Panc1 (cell line): ENCODE measurements around the gene TIAL1.

Experiments
- POLR2AphosphoS5 ChIP-seq: IDR thresholded peaks from 2 replicates; pipeline ENCODE4 v1.6.1; 2012; ENCODE audit warnings: mild to moderate bottlenecking, low read depth, low read length, moderate library complexity
- SIN3A ChIP-seq: IDR thresholded peaks from 2 replicates; pipeline ENCODE4 v1.6.1; 2012; ENCODE audit warnings: low read depth, mild to moderate bottlenecking, low read length, moderate library complexity, borderline replicate concordance; ENCODE audit not compliant: insufficient read depth
- TF ChIP-seq, protein P1 (sequence below): fragments of 450-650 bp; IDR thresholded peaks from 2 replicates; pipeline ENCODE4 v1.5.1; 2017; ENCODE audit warnings: mild to moderate bottlenecking
- TF ChIP-seq, protein P2 (sequence below), 2 experiments: IDR thresholded peaks; 2 replicates each; pipeline ENCODE4 v1.6.1; 2011 to 2012; ENCODE audit warnings: low read depth in 2 of 2, control low read depth in 1 of 2, low read length in 1 of 2, mild to moderate bottlenecking in 1 of 2, moderate library complexity in 1 of 2; ENCODE audit not compliant: insufficient read depth in 1 of 2

DNA sequence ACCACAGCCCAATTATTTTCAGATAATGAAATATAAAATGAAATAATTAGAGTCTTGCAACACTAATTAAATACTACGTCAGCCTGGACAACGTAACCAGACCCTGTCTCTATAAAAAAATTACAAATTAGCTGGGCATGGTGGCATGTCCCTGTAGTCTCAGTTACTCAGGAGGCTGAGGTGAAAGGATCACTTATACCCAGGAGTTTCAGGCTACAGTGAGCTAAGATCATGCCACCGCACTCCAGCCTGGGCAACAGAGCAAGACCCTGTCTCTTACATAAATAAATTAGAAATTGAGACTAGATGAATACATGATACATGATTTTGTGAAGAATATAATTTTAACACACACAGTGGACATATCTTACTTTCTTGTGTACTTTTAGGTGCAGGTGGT lies 18.4 kb downstream of the TIAL1 start:
- TF ChIP-seq, protein P1, sequence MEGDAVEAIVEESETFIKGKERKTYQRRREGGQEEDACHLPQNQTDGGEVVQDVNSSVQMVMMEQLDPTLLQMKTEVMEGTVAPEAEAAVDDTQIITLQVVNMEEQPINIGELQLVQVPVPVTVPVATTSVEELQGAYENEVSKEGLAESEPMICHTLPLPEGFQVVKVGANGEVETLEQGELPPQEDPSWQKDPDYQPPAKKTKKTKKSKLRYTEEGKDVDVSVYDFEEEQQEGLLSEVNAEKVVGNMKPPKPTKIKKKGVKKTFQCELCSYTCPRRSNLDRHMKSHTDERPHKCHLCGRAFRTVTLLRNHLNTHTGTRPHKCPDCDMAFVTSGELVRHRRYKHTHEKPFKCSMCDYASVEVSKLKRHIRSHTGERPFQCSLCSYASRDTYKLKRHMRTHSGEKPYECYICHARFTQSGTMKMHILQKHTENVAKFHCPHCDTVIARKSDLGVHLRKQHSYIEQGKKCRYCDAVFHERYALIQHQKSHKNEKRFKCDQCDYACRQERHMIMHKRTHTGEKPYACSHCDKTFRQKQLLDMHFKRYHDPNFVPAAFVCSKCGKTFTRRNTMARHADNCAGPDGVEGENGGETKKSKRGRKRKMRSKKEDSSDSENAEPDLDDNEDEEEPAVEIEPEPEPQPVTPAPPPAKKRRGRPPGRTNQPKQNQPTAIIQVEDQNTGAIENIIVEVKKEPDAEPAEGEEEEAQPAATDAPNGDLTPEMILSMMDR: no peak
- TF ChIP-seq, protein P2, sequence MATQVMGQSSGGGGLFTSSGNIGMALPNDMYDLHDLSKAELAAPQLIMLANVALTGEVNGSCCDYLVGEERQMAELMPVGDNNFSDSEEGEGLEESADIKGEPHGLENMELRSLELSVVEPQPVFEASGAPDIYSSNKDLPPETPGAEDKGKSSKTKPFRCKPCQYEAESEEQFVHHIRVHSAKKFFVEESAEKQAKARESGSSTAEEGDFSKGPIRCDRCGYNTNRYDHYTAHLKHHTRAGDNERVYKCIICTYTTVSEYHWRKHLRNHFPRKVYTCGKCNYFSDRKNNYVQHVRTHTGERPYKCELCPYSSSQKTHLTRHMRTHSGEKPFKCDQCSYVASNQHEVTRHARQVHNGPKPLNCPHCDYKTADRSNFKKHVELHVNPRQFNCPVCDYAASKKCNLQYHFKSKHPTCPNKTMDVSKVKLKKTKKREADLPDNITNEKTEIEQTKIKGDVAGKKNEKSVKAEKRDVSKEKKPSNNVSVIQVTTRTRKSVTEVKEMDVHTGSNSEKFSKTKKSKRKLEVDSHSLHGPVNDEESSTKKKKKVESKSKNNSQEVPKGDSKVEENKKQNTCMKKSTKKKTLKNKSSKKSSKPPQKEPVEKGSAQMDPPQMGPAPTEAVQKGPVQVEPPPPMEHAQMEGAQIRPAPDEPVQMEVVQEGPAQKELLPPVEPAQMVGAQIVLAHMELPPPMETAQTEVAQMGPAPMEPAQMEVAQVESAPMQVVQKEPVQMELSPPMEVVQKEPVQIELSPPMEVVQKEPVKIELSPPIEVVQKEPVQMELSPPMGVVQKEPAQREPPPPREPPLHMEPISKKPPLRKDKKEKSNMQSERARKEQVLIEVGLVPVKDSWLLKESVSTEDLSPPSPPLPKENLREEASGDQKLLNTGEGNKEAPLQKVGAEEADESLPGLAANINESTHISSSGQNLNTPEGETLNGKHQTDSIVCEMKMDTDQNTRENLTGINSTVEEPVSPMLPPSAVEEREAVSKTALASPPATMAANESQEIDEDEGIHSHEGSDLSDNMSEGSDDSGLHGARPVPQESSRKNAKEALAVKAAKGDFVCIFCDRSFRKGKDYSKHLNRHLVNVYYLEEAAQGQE (IDR thresholded peaks at IDR 0.05; ENCODE audit: insufficient read depth in 1 of 2, low read depth in 2 of 2, low read length in 1 of 2): no peak
- TF ChIP-seq POLR2AphosphoS5: no peak
- no peak for TF ChIP-seq SIN3A
